ENCODE measurements around the gene ARHGAP29.

DNA sequence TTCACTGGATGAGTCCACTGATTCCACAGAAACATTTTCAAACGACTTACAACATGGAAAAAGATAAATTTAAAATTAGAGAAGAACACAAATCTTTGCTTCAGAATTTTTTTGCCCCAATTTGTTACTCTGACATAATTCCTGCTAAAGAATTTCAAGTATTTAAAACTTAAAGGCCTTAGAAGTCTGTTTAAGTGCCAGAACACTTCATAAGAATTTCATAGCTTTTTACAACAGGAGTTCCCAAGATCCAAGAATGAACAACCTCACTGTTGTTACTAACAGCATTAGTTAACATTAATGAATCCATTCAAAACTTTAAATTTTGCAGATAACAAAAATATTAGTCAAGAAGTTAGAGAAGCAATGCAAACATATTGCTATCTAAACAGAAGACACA lies 31.7 kb downstream of the ARHGAP29 start:
- TF ChIP-seq, protein P1, sequence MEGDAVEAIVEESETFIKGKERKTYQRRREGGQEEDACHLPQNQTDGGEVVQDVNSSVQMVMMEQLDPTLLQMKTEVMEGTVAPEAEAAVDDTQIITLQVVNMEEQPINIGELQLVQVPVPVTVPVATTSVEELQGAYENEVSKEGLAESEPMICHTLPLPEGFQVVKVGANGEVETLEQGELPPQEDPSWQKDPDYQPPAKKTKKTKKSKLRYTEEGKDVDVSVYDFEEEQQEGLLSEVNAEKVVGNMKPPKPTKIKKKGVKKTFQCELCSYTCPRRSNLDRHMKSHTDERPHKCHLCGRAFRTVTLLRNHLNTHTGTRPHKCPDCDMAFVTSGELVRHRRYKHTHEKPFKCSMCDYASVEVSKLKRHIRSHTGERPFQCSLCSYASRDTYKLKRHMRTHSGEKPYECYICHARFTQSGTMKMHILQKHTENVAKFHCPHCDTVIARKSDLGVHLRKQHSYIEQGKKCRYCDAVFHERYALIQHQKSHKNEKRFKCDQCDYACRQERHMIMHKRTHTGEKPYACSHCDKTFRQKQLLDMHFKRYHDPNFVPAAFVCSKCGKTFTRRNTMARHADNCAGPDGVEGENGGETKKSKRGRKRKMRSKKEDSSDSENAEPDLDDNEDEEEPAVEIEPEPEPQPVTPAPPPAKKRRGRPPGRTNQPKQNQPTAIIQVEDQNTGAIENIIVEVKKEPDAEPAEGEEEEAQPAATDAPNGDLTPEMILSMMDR (IDR thresholded peaks at IDR 0.05), result no peak
- TF ChIP-seq POLR2AphosphoS5 (IDR thresholded peaks at IDR 0.05), result no peak
